Activated naive CD4-positive, alpha-beta T cell treated with anti-CD3 and anti-CD28 coated beads, Interleukin-2, amount 50 U/mL, for 24 hours (primary cell): Measurements from ENCODE around the gene GAB2.
"Not testable (repeated sequence)": the region's sequence is repeated elsewhere in the genome, so short reads cannot be mapped to it uniquely, and the experiment has no call there.

Experiments used
- H3K27ac Mint-ChIP-seq: one replicate; pipeline ENCODE4 v1.8.0; 2021; ENCODE audit warnings: mild to moderate bottlenecking, mixed read lengths
- H3K27me3 Mint-ChIP-seq: one replicate; pipeline ENCODE4 v1.8.0; 2021; ENCODE audit warnings: mixed read lengths
- H3K36me3 Mint-ChIP-seq: one replicate; pipeline ENCODE4 v1.8.0; 2021; ENCODE audit warnings: mixed read lengths
- H3K4me1 Mint-ChIP-seq: one replicate; pipeline ENCODE4 v1.8.0; 2021; ENCODE audit warnings: mixed read lengths
- H3K4me3 Mint-ChIP-seq: one replicate; pipeline ENCODE4 v1.8.0; 2021; ENCODE audit warnings: mild to moderate bottlenecking, mixed read lengths
- H3K9me3 Mint-ChIP-seq: one replicate; pipeline ENCODE4 v1.8.0; 2021; ENCODE audit warnings: mixed read lengths

The GAB2 gene

DNA sequence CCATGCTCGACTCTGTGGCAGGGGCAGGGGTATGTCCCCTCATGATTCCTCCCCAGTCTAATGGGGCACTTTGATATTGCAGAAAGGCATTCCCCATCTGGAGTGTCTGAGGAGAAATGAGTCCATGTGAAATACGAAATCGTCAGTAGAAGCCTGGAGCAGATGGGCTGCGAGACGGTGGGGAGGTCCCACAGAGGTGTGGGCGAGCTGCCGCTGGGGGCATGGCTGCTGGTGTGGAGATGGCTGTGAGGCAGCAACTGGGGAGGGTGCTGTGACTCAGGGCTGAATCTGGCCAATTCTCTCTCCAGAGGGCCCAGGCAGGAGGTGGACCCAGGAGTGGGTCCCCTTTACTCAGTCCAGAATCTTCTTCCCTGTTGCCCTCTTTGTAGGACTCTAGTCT lies 240.4 kb downstream of the GAB2 start:
- H3K27me3 Mint-ChIP-seq, result no peaks in the 10 kb centered on the region
- H3K27ac Mint-ChIP-seq, result no peak overlapping the region
- H3K36me3 Mint-ChIP-seq, result peaks cover 16% of the 10 kb centered on the region
- peaks cover 14% of the 10 kb centered on the region for H3K4me1 Mint-ChIP-seq
- H3K4me3 Mint-ChIP-seq, result no peak overlapping the region
- H3K9me3 Mint-ChIP-seq, result no peaks in the 10 kb centered on the region

DNA sequence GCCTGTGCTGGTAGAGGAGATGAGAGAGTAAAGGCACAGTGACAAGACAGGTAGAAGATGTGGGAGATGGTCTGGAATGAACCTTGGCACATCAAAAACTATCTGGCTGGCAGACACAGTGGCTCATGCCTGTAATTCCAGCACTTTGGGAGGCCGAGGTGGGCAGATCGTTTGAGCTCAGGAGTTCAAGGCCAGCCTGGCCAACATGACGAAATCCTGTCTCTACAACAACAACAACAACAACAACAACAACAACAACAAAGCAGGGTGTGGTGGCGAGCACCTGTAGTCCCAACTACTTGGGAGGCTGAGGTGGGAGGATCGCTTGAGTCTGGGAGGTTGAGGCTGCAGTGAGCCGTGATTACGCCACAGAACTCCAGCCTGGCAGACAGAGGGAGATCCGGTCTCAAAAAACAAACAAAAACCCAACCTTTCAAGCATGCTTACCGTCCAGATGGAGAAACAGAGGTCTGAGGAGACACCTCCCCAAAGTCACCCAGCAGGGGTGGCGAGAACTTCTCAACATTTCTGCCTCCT lies 240.9 kb downstream of the GAB2 start:
- no peak overlapping the region for H3K4me3 Mint-ChIP-seq
- H3K36me3 Mint-ChIP-seq, result peaks cover 16% of the 10 kb centered on the region
- H3K27ac Mint-ChIP-seq, result no peak overlapping the region
- no peaks in the 10 kb centered on the region for H3K9me3 Mint-ChIP-seq
- no peaks in the 10 kb centered on the region for H3K27me3 Mint-ChIP-seq
- peaks cover 14% of the 10 kb centered on the region for H3K4me1 Mint-ChIP-seq

DNA sequence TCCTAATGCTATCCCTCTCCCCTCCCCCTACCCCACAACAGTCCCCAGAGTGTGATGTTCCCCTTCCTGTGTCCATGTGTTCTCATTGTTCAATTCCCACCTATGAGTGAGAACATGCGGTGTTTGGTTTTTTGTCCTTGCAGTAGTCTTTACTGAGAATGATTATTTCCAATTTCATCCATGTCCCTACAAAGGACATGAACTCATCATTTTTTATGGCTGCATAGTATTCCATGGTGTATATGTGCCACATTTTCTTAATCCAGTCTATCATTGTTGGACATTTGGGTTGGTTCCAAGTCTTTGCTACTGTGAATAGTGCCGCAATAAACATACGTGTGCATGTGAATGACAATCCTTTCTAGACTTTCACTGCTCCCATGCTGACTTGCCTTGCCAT lies 241.8 kb downstream of the GAB2 start:
- H3K27ac Mint-ChIP-seq, H3K27me3 Mint-ChIP-seq, H3K9me3 Mint-ChIP-seq, H3K4me3 Mint-ChIP-seq: not testable (repeated sequence)
- H3K4me1 Mint-ChIP-seq, result peaks cover 12% of the 10 kb centered on the region
- H3K36me3 Mint-ChIP-seq, result peaks cover 17% of the 10 kb centered on the region

DNA sequence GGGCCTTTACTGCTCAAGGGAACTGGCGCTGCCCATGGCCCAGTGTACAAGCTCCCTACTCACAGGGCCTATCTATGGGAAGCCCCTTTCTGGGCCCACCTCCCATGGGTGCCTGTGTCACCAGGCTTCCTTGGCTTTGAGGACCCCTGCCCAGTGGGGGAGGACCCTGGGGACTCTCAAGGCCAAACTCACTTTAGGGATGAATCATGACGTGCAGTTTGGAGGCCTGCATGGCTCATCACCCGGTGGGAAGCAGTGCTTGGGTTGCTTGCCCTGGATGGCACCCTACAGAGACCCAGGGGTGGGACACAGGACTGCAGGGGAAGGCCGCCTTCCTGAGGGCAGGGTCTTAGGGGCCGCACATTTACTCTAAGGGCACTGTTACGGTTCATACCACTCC lies 245.7 kb downstream of the GAB2 start:
- H3K27ac Mint-ChIP-seq, result no peak overlapping the region
- peaks cover 13% of the 10 kb centered on the region for H3K36me3 Mint-ChIP-seq
- H3K4me3 Mint-ChIP-seq, result no peak overlapping the region
- H3K9me3 Mint-ChIP-seq, result no peaks in the 10 kb centered on the region
- no peaks in the 10 kb centered on the region for H3K27me3 Mint-ChIP-seq
- no peaks in the 10 kb centered on the region for H3K4me1 Mint-ChIP-seq

DNA sequence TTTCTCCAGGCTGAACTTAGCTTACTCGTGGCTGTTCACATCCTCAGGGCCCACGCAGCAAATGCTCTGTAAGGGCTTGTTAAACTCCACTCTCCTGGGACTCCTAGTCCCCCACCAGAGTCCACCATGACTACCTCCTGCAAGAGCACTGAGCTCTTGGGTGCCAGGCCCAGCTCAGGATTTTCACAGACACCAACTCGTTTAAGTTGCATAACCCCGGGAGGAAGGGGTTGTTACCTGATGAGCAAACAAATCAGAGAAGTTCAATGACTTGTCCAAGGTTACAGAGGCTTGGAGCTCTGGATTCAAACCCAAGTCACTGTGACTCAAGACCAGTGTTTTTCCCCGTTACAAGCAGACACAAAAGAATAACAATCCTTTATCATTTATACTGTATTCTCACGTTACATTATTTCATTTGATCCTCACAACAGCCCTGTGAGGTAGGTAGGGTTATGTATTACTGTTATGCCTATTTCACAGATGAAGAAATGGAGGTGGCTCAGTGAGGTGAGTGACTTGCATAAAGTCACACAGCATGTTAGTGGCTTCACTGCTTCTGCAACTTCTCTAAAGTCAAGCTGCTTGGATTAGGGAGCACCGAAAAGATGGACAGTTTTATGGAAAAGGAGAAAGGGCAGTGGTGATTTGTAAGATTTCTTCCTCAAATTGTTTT lies 246.6 kb downstream of the GAB2 start:
- Mint-ChIP-seq H3K4me1 (no peaks in the 10 kb centered on the region), H3K27ac (no peak overlapping the region), H3K27me3 (no peaks in the 10 kb centered on the region), H3K36me3 (peaks cover 8% of the 10 kb centered on the region), H3K9me3 (no peaks in the 10 kb centered on the region), H3K4me3 (no peak overlapping the region)

DNA sequence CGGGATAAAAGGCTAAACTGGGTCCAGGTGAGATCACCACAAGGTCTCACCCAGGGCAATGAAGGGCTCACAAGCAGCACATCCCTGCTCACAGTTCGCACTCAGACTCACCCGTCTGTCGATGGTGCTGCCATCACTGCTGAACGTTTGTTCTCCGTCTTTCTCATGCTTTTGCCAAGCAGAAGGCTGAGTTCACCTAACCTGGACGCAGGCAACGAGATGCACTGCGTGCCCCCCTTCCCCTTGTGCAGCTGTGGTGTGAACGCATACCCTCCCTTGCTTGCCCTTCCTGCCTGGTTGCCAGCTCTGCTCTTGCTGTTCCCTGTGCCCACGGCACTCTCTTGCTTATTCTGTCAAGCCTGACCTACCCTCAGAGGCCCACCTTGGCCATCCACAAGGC lies 247.2 kb downstream of the GAB2 start:
- no peaks in the 10 kb centered on the region for H3K4me1 Mint-ChIP-seq
- no peak overlapping the region for H3K4me3 Mint-ChIP-seq
- peaks cover 8% of the 10 kb centered on the region for H3K36me3 Mint-ChIP-seq
- H3K27ac Mint-ChIP-seq, result no peak overlapping the region
- no peaks in the 10 kb centered on the region for H3K27me3 Mint-ChIP-seq
- no peaks in the 10 kb centered on the region for H3K9me3 Mint-ChIP-seq

DNA sequence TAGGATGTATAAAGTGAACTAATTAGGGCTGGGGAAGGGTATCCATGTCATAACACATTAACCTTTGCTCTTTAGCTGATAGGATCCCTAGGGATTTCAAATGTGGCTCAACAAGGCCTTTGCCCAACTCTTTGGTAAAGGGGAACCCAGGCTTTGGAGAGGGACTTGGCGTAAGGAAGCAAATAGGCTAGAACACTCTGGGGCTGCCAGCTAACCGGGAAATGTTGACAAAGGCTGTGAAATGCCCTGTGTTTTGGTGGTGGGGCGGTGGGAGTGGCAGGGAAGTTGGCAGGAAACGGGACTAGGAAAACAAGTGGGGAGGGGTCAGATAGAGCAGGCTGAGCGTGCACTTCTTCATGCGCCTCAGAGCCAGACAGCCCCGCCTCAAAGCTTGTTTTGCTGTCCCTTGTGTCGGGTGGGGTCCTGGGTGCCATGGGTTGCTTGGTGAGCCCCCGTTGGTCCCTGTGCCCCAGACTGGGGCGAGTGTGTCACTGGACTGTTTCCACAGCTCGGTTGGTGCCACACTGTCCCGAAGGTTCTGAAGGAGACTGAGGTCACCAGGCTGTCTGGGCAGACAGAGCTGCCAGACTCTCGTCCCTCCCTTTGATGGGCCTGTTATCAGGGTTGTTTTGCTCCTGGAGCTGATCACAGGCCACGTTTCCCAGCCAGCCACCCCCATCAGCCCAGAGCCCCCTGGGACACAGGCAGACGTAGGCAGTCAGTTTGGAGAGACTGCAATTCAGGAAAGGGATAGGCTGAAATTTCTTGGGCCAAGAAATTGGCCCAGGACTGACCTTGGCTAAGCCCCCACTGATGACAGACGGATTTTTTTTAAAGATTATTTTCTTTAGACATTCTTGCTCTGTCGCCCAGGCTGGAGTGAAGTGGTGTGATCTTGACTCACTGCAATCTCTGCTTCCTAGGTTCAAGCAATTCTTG lies 248.8 kb downstream of the GAB2 start:
- H3K9me3 Mint-ChIP-seq, result no peaks in the 10 kb centered on the region
- no peaks in the 10 kb centered on the region for H3K27me3 Mint-ChIP-seq
- no peak overlapping the region for H3K4me3 Mint-ChIP-seq
- no peaks in the 10 kb centered on the region for H3K4me1 Mint-ChIP-seq
- peaks cover 7% of the 10 kb centered on the region for H3K36me3 Mint-ChIP-seq
- no peak overlapping the region for H3K27ac Mint-ChIP-seq

DNA sequence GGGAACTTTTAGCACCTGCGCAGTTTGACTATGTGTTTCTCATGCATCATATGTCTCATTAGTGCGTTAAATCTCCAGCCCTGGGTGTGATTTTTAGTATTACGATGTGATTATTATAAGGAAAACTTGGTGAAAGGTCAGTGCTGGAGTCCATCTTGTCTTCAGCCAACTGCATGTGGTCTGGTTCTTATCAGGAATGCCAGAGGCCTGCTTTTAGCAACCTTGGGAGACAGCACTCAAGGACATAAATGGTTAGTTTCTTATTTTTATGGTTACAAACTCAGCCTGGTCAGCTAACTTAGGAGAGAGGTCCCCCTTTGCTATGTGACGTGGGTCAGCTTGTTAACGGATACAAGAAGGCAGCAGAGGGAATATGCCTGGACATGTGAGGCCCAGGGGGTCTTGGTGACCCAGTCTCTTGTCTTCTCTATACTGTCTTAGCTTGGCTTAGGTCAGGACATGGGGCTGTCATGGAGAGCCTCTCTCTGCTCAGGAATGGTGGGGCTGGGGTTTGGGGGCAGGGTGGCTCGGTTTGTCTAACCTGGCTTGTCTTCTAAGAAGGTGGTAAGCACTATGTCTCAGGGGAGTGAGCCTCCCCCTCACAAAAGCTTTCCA lies 250.7 kb downstream of the GAB2 start:
- peaks cover 1% of the 10 kb centered on the region for H3K36me3 Mint-ChIP-seq
- H3K27ac Mint-ChIP-seq, result no peak overlapping the region
- no peaks in the 10 kb centered on the region for H3K9me3 Mint-ChIP-seq
- no peaks in the 10 kb centered on the region for H3K4me1 Mint-ChIP-seq
- no peak overlapping the region for H3K4me3 Mint-ChIP-seq
- H3K27me3 Mint-ChIP-seq, result no peaks in the 10 kb centered on the region
